DMS153 treated with DMSO at 0.1 percent for 48 hours (cell line): ENCODE data around the gene TNRC18.
"Not testable (repeated sequence)": the region's sequence is repeated elsewhere in the genome, so short reads cannot be mapped to it uniquely, and the experiment has no call there.

Experiments used
- DNase-seq: peaks from one replicate; lab custom pipeline; 2025; ENCODE audit not compliant: unreplicated experiment; lab: John Stamatoyannopoulos, UW

Gene TNRC18

GRCh38 chr7:5377816-5378215, 45.8 kb downstream of the TNRC18 start:
- no peak for DNase-seq

GRCh38 chr7:5377279-5377678, 46.4 kb downstream of the TNRC18 start:
- no peak for DNase-seq

DNA sequence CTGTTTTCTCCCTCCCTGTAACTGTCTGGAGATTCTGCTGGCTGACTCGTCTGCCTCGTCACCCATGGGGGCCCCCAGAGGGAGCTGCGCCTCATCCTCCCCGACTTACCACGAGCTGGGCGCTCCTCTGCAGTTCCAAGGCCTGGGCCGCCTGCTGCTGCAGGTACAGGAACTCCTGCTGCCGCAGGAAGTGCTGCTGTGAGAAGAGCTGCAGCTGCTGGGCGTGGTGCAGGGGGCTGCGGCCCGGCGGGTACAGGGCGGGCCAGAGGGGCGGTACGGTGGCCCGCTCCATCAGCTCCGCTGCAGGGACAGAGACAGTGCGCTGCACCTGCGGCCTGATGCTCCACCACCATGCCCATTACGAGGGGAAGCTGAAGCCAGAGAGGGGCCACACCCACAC, 47.7 kb downstream of the TNRC18 start:
- DNase-seq, result no peak

DNA sequence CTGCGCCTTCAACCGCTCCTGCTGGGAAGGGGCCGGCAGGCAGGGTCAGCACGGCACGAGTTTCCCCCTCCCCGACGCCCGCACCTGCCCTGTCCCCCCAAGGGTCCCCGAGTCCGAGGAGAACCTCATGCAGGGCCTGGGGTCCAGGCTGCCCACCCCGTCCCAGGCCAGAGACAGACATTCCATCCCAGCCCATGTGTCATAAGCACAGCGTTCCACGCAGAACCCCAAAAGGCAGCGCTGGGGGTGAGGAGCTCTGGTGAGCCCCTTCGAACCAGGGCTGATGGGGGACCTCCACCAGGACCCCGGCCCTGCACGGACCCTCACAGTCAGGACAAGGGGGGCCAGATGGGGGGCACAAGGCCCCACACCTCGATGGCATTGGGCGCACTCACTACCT, 49.2 kb downstream of the TNRC18 start:
- DNase-seq, result no peak

DNA sequence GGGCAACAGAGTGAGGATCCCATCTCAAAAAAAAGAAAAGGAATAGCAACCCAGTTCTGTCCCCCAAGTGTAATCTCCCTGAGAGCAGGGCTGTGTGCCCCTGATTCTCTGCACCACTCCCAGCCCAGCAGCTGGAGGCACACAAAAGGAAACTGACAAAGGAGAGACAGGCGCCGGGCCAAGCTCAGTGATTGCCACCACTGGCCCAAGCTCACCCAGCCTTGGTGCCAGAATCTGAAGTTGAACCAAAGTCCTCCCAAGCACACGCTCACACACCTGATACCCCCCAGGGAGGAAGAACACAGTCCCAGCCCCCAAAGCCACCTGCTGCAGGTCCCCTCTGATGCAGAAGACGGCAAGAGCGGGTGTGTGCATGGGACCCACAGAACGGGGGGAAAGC, 50.3 kb downstream of the TNRC18 start:
- no peak for DNase-seq

DNA sequence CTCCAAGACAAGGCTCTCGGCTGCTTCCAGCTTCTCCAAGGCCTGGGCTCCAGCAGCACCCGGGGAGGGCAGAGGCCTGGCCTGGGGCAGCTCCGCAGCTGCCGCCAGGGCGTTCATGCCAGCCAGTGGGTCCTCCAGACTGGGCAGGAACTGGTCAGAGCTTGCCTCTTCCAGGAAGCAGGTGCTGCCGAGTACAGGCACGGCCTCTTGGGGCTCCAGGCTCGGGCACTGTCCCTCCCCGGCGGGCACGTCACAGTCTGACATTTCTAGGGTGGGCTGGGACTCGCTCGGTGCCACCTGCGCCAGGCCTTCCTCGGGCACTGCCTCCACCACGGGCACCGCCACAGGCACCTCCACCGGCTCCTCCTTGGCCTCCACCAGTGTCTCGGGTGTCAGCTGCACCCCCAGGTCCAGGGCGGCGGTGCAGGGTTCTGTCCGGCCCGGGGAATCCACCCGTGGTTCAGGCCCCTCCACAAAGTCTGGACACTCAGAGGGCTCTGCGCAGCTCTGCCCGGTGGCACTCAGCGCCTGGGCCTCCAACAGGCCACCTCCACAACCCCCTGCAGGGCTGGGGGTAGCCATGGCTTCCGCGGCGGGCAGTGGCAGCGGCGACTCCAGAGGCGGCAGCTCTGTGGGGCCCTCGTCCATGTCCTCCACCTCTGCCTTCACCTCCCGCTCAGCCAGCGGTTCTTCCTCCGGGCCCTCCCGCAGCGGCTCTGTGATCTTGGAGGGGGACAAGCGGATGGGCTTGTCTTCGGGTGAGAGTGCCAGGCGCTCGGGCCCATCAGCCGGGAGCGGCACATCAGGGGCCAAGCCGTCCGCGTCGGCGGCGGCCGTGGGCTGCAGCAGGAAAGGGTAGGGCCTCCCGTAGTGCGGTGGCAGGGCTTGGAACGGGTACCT, 52.9 kb downstream of the TNRC18 start:
- DNase-seq, result no peak

DNA sequence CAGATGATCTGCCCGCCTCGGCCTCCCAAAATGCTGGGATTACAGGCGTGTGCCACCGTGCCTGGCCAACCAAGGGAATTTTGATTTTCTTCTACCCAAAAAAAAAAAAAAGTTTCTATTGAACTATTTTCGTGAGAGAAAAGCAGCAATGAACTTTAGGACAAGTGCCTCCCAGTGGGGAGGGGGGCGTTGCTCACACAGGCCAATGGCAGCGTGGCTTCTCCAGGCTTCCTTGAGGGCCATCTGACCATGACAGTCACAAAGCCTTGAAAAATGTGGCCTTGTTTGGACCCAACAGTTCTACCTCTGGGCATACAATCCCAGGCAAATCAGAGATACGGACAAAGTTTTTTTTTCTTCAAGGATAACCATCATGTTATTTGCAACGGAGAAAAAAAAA, 56.0 kb downstream of the TNRC18 start:
- no peak for DNase-seq

DNA sequence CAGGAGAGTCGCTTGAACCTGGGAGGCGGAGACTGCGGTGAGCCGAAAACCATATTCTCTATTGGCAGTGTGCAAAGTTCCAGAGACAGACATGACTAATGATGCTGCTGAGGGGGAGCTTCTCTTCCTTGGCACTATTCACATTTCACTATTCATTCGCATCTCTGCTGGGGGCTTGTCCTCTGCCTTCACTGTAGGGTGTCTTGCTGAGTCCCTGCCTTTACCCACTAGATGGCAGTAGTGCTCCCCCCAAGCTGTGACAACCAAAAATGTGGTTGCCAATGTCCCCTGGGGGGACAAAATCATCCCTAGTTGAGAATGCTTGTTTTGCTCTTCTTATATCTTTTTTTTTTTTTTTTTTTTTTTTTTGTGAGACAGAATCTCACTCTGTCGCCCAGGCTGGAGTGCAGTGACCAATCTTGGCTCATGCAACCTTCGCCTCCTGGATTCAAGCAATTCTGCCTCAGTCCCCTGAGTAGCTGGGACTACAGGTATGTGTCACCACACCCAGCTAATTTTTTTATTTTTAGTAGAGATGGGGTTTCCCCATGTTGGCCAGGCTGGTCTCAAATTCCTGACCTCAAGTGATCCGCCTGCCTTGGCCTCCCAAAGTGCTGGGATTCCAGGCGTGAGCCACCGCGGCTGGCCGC, 57.5 kb downstream of the TNRC18 start:
- DNase-seq, result peak; percentile 54

DNA sequence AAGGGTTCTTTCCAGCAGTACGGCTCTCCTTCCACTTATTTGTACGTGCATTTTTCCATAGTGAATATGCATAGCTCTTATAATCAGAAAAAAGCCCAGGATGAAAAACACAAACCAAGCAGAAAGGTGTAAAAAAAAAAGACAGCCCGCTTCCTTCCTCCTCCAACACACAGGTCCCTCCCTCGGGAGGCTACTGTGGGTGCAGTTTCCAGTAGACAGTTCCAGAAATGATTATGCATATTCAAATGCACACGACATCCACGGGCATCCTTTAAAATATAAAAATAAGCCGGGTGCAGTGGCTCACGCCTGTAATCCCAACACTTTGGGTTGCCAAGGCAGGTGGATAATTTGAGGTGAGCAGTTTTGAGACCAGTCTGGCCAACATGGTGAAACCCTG, 59.9 kb downstream of the TNRC18 start:
- DNase-seq, result no peak

DNA sequence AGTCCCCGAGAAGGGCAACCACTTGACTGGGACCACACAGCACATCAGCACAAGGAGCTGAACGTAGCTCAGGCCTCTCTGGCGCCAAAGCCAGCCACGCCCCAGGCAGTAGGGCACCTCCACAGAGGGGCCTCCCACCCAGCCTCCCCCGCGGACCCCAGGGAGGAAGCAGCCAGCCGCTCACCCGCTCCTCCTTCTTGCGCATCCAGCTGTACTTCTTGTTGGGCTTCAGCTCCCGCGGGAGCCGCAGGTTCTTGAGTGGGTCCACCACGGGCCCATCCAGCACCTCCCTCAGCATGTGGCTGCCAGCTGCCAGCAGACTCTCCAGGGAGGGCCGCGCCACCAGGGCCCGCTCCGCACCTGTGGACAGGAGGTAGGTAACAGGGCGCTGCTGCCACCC, 61.2 kb downstream of the TNRC18 start:
- DNase-seq, result no peak

GRCh38 chr7:5361446-5362127, 62.0 kb downstream of the TNRC18 start:
- DNase-seq, result no peak

- no peak for DNase-seq
Observed at GRCh38 chr7:5360971-5361370, 62.7 kb downstream of the TNRC18 start.

DNA sequence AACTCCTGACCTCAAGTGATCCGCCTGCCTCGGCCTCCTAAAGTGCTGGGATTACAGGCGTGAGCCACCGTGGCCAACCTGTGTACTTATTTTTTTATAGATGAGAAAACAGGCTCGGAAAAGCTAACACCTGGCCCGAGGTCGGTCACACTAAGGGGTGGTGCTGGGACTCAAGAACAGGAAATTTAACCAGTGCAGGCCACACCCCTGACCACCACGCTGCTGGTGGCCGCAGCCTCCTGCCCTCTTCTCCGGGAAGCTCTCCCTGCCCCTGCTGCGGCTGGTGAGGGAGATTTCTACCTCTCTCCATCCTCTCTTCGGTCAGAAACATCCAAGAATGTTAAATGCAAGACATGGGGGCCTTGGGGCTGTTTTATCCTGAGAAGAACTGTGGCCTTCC, 63.2 kb downstream of the TNRC18 start:
- no peak for DNase-seq

DNA sequence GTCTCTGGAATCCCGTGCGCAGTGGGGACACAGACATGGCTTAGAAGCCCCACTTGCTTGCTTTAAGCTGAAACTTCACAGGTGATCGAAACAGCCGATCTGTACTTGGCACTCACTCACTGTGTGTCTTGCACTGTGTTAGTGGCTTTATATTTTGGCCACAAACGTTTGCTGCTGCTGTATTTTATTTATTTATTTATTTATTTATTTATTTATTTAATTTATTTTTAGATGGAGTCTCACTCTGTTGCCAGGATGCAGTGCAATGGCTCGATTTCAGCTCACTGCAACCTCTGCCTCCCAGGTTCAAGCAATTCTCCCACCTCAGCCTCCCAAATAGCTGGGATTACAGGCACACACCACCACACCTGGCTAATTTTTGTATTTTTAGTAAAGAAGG, 63.6 kb downstream of the TNRC18 start:
- DNase-seq, result not testable (repeated sequence)

DNA sequence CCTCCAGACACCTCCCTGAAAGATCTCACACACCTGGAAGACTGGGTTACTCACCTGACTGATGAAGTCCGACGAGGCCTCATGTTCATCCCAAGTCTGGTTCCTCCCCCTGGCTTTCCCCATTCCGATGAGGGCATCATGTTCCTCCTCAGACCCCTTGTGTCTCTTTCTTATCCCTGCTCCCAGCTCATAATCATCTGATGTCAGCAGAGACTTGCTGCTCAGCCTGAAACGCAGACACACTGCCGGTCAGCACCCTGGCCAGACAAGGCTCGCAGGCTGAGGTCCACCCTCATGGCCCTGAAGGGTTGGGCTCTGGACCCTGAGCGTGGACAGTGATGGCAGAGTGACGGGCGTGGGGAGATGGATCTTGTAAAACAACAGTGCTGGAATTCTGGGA, 64.3 kb downstream of the TNRC18 start:
- DNase-seq, result no peak

DNA sequence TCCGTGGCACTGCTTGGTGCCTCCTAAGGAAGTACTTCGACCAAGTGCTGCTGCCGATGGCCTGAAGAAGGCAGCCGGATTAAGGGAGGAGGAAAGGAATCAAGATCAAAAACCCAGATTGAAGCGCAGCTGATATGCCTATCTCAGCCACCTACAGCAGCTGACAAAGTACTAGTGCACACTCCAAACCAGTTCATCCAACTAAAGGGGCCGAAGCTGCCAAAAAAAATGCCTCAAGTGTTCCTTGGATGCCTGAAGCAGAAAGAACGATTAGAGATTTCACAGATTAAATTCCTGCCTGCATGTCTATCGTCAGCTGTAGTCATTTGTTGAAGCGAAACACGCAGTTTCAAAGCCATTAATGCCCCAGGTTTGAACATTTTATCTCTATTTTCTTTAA, 65.7 kb downstream of the TNRC18 start:
- no peak for DNase-seq

DNA sequence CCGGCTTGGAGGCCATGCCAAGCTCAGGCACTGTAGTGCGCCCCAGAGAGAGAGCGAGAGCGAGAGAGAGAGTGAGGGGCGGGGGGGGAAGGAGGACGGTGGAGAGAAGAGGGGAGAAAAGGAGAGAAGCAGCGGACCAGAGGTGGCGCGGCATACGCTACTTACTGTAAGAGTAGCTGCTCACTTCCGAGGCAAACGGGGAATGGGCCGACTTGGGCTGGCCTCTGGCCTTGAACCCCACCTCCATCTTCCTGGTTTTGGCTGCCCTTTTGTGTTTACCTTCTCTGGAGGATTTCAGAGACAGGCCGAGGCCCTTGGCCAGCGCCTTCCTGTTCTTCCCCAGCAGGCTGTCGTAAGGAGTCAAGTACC, 66.9 kb downstream of the TNRC18 start:
- DNase-seq, result no peak

GRCh38 chr7:5354460-5355232, 69.0 kb downstream of the TNRC18 start:
- DNase-seq, result no peak

GRCh38 chr7:5352440-5353010, 71.1 kb downstream of the TNRC18 start:
- DNase-seq, result no peak

DNA sequence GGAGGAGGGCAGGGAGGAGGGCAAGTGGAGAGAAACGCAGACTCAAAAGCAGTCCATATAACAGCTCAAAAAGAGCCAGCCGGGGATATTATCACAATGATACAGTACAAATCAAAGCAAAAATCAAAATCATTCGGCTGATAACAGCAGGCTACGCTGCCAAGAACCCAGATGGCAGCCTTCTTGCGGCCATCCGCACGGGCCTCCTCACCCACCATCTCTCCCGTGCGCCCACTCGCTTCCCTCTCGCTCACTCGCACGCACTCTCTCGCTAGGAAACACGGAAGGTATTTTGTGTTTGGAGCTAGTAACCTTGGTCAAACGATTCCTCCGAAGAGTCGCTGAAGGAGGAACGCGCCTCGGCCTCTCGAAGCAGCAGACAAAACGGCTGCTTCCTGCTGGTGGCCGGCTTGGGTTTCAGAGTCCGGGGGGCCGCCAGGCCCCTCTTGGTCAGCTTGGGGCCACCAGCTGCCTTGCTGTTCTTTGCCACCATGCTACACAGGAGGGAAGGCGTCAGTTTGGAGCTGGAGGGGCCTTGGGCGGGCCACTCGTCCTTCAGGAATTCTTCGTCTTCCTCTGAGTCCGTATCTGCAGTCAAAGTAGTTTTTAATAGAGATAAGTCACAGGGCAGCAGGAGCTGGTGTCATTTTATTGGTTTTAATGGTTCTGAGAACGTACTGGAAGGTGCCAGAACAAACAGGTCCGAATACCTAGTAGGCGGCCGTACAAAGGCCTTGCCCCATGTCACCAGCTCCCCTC, 71.9 kb downstream of the TNRC18 start:
- no peak for DNase-seq
